Choroid plexus epithelial cell (primary cell): Measurements from ENCODE around the gene CLPSL1.
"Not testable (repeated sequence)": the region's sequence is repeated elsewhere in the genome, so short reads cannot be mapped to it uniquely, and the experiment has no call there.

ENCODE experiments used
- DNase-seq: peaks from one replicate; pipeline ENCODE4 v3.0.0-alpha.2; 2010; ENCODE audit warnings: low read depth
- H3K4me3 ChIP-seq: 2 replicates; pipeline ENCODE4 v1.5.1; 2011; ENCODE audit warnings: low read depth, mild to moderate bottlenecking, control low read depth, low read length, moderate library complexity
- CTCF ChIP-seq: conservative IDR thresholded peaks from 2 replicates; pipeline ENCODE4 v1.5.1; 2011; ENCODE audit warnings: low read depth, mild to moderate bottlenecking, control low read depth, inconsistent platforms, low read length, moderate library complexity

CLPSL1 gene

DNA sequence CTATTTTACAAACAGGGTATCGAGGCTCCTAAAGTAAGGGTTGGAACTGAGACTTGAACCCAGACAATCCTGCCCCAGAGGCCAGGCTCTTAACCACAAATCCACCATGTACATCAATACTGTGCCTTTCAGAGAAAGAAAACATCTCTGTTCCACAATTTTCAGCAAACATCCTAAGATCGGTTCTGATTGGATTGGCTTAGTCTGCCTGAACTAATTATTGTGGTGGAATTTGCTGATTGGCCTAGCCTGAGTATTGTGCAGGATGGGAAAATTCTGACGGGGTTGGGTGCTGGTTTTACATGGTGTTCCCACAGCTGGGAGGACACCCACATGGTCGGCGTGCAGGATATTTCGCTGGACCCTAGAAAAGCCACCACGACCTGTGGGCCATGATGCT is at the start of gene CLPSL1:
Gene CLPSL1, plus strand, starts transcription at position 301 of the 400 bp plus-strand sequence. Its CDS starts 92 bp downstream, at position 393.
- TF ChIP-seq CTCF = no peak
- H3K4me3 ChIP-seq = no peak within 1 kb of the TSS
- DNase-seq = no peak

- peak; percentile 92 for DNase-seq
These were observed 49.4 kb upstream of the CLPSL1 start for GRCh38 chr6:35731414-35731735.

GRCh38 chr6:35731736-35732532 is 48.9 kb upstream of the CLPSL1 start:
- peak; percentile 99 for DNase-seq
- TF ChIP-seq CTCF = no peak

More at GRCh38 chr6:35731414-35731735, 49.4 kb upstream of the CLPSL1 start:
- no peak for TF ChIP-seq CTCF
- H3K4me3 ChIP-seq = peak overlapping the region; percentile 46

DNA sequence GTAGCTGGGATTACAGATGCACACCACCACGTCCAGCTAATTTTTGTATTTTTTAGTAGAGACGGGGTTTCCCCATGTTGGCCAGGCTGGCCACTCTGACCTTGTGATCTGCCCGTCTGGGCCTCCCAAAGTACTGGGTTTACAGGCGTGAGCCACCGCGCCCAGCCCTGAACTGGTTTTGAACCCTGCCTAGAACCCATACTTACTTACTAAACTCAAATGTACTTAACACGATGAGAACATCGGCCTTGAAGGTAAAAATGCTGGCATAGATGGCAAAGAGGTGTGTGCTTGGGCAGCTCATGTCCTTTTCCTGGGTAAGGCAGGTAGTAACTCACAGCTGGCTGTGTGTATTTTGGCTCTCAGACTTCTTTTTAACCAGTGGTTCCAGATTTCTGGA is 47.2 kb upstream of the CLPSL1 start:
- H3K4me3 ChIP-seq = no peak overlapping the region
- DNase-seq = no peak
- TF ChIP-seq CTCF = no peak

More at GRCh38 chr6:35731736-35732532, 48.9 kb upstream of the CLPSL1 start:
- peak overlapping the region; percentile 46 for H3K4me3 ChIP-seq

GRCh38 chr6:35734319-35734718 is 46.5 kb upstream of the CLPSL1 start:
- not testable (repeated sequence) for DNase-seq, H3K4me3 ChIP-seq

DNA sequence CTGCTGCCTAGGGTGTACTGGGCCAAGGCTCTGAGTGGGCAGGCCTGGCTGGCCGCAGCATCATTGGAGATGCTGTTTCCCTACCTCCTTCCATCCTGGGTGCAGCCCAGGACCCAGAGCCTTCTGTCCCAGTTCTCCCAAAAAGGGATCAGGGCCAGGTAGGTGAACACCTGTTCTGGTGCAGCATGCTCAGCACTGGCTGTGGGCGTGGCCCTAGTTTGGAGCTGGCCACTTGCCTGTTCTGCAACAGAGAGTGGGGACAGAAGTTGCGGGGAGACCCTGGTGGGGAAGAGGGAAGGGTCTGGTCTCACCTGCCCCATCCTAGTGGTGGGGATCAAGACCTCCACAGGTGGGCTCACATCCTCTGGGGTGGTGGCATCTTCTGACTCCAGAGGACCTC is 45.4 kb upstream of the CLPSL1 start:
- no peak for DNase-seq
- TF ChIP-seq CTCF = no peak
- no peak overlapping the region for H3K4me3 ChIP-seq

GRCh38 chr6:35736253-35736894 is 44.4 kb upstream of the CLPSL1 start:
- DNase-seq = peak; percentile 73
- peak; percentile 97 for TF ChIP-seq CTCF

More at GRCh38 chr6:35736253-35736894, 44.4 kb upstream of the CLPSL1 start:
- H3K4me3 ChIP-seq = no peak overlapping the region
